ENCODE measurements around the gene MT1M.

DNA sequence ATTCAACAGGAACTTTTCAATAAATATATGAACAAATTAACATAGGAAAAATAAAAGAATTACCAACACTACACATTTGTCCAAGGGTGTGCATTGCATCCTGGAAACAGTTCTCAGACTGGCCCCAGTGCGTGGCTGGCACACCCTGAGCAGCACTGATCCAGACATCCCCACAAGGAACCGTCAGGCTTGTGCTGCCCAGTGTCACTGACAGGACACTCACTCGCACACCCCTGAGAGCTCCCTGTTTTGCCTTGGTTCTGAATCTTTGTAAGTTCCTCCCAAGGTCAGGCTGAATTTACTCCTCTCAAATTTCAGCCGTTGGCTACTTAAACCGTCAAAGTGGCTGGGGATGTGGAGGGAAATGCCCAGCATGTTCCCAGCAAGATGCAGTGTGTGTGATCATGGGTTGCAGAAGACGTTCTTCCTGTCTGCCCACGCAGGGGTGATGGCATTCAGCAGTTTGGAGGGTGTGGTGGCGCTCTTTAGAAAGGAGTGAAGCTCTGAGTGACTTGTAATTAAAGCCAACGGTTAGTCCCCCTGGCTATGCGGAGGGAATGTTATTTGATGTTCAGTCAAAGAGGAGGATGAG is 22.3 kb upstream of the MT1M start:
- TF ChIP-seq CTCF (optimal IDR thresholded peaks at IDR 0.05 in 1 of 3, IDR thresholded peaks at IDR 0.05 in 1 of 3, conservative IDR thresholded peaks at IDR 0.05 in 1 of 3; ENCODE audit: extremely low read depth in 1 of 3, insufficient read depth in 2 of 3, low read length in 3 of 3) (peak in 1 of 3 experiments; percentile 40), EZH2 (IDR thresholded peaks at IDR 0.05; ENCODE audit: low read length) (no peak)
